Central memory CD4-positive, alpha-beta T cell (primary cell): ENCODE data around the gene ZBTB42.
A peak's percentile ranks its signal among the peaks of the same experiment; 100 is the strongest.
"Not testable (repeated sequence)": the region's sequence is repeated elsewhere in the genome, so short reads cannot be mapped to it uniquely, and the experiment has no call there.

Source experiments
- DNase-seq: peaks from one replicate; pipeline ENCODE4 v3.0.0; 2022

The ZBTB42 gene

DNA sequence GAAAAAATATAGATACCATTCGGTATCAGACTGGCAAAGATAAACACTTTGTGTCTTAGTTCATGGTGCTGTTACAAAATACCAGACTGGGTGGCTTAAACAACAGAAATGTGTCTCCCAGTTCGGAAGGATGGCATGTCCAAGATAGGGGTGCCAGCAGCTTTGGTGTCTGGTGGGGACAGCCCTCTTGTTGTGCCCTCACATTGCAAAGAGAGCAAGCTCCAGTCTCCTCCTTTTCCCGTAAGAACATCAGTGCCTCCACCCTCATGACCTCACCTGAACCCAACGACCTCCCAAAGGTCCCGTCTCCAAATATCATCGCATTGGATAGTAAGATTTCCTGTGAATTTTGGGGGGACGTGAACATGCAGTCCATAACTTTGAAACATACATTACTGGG is 12.4 kb downstream of the ZBTB42 start:
- DNase-seq = no peak

DNA sequence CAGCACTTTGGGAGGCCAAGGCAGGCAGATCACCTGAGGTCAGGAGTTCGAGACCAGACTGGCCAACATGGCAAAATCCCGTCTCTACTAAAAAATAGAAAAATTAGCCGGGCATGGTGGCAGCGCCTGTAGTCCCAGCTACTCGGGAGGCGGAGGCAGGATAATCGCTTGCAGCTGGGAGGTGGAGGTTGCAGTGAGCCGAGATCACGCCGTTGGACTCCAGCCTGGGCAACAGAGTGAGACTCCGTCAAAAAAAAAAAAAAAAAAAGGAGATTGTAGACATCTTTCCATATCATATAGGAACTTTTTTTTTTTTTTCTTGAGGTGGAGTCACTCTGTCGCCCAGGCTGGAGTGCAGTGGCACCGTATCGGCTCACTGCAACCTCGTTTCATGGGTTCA is 13.8 kb downstream of the ZBTB42 start:
- not testable (repeated sequence) for DNase-seq

DNA sequence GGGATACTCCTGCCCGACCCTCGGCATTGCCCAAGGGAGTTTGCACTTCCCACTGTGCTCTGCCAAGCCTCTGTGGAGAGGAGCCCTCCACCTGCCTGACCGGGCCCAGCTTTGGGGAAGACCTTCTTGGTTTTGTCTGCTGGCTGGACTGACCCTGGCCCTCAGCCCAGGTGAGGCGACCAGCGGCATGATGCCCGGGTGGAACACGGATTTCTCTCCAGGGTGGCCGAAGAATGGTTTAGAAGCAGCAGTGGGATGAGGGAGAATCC is 15.6 kb downstream of the ZBTB42 start:
- DNase-seq = no peak

DNA sequence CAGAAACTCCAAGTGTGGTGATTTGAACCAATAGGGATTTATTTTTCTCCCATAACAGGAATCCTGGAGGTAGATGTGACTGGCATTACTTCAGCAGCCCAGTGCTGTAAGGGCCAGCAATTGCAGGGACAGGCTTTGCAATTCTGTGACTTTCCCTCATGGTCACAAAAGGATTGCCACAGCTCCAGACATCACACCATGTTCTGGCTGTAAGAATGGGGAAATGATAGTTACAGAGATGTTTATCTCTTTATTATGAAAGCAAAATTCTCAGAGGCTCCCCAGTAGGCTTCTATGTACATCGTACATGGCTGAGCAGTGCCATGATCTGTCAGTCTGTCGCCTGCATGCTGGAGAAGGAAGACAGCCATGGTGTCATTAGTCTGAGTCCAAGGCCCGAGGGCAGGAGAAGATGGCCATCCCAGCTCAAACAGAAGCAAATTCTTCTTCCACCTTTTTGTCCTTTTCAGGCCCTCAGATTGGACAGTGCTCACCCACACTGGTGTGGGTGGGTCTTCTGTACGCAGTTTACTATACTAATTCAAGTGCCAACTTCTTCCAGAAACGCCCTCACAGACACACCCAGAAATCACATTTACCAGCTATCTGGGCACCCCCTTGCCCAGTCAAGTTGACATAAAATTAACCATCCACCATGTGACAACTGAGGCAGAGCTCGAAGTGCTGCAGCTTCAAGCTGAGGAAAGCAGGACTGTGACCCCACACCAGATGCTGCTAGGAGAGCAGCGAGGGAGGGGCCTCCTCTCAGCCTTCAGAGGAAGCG is 17.2 kb downstream of the ZBTB42 start:
- no peak for DNase-seq

DNA sequence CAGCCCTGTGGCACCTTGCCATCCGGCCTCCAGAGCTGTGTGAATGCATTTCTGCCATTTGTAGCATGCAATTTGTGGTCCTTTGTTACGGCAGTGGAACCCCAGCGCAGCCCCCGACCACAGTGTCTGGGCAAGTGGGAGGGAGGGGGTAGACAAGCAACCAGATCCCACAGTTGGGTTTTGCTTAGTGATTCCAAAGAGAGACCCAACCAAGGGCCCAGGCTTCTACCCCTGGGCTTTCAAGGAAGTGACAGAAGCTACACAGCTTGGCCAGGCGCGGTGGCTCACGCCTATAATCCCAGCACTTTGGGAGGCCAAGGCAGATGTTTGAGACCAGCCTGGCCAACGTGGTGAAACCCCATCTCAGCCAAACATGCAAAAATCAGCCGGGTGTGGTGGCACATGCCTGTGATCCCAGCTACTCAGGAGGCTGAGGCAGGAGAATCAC is 17.8 kb downstream of the ZBTB42 start:
- no peak for DNase-seq

DNA sequence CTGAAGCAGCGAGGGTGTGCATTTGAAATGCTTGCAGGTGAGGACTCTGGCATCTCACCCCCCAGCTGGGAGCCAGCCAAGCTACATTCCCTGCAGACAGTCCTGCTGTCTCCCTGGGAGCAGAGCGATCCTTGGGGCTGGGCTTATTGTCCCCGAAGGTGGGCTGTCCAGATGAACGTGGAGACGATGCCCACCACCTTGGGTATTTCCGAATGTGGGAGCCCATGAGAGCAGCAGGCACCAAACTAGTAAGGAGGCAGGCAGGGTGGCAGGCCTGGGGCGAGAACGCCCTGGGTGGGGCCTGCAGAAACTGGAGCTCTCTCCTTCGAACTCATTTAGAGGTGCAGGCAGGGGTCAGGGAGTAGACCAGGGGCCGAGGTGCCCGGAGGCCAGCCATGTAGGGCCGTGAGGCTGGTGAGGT is 18.5 kb downstream of the ZBTB42 start:
- DNase-seq = no peak

DNA sequence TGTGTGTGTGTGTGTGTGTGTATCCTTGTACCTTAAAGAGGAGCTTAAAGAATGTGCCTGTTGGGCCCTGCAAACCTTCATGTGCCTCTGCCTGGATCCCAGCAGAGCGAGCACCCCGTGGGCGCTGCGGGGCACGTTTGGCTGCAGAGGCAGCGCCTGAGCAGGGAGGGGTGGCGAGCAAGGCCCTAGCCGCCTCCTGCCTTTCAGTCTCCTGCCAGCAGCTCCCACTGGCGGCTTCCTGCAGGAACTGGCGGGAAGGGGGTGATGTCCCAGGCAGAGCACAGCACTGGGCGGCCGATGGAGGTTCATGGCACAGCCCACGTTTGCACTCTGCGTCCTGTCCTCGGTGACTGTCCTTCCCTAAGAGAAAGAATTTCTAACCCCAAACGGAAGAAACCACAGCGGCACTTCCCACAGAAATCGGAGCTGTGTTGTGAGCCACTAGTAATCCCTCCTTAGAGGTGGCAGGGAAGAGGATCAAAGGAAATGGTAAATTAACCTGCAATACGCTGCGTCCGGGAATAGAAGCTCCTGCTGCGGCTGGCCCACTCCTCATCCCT is 19.8 kb downstream of the ZBTB42 start:
- no peak for DNase-seq

DNA sequence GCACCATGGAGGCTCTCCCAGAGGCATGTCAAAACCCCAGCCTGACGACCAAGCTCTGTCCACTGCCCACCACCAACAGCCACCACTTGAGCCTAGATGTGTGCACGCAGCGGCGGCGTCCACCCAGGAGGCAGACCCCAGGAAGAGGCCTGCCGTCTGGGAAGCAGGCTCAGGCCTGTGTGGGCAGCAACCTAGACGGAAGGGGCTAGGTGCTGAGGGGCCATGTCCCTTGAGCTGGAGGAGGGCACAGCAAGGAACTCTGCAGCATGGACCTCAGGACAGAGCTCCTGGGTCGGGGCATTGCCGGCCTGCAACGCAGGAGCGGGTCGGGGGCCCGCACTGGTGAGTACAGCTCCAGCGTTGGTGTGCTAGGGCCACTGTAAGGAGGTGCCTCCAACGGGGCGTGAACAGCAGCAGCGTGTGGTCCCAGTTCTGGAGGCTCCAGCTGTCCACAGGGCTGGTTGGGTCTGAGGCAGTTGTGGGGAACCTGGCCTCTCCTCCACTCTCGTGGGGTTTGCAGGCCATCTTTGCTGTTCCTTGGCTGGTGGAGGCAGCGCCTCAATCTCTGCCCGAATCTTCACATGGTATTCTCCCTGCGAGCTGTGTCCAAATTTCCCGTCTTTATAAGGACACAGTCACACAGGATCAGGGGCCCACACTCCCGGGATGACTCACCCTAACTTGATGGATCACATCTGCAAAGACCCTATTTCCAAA is 20.5 kb downstream of the ZBTB42 start:
- no peak for DNase-seq

DNA sequence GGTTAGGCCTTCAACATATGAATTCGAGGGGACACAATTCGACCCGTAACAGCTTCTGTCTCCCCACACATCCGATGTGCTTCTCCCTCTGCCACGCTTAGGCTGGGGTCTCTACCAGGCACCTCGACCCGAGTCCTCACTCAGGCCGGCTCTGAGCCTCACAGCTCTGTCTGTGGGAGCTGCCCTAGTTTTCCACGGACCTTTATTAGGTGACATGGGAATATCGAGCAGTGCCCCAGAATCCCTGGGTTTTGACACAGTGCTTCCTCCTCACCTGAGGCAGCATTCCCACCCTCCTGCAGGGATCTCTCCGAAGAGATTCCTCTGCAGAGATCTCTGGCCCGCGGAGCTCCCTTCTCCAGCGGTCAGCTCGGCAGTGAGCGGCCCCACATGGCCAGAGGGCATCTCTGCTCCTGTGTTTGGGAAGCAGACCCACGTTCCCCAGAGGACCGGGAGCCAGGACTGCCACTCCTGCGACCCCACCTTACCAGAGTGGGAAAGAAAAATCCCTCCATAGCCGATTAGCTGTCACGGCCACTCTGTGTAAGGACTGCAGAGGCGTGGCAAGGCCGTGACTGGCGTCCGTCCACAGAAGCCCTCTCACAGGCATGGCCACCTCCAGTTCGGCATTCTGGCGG is 21.2 kb downstream of the ZBTB42 start:
- DNase-seq = no peak

DNA sequence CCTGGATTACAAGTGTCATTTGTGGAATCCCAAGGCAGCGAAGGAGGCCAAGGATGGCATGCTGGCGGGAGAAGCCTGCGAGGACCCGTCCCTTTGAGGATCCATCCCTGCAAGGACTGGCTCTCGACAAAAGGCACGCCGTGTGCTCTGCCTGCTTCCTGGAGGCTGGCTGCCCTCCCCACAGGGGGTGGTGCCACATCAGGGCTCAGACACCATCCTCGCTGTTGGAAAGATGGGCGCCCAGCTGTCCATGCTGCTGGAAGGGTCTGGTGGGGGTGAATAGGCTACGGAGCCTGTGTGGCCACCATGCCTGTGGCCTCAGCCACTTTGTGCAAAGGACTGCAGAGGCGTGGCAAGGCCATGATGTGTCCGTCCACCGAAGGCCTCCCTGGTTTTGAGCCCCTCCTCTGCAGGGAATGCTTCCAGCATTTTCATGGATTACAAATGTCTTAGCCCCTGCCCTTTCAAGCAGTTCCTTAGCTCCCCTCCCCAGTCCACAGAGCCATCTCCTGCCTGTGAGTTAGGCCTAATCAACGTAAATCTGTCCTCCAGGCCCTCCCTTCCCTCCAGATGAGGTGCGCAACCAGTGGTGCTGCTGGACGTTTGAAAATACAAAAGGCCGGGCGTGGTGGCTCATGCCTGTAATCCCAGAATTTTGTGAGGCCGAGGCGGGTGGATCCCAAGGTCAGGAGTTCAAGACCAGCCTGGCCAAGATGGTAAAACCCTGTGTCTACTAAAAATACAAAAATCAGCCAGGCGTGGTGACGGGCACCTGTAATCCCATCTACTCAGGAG is 22.1 kb downstream of the ZBTB42 start:
- no peak for DNase-seq

DNA sequence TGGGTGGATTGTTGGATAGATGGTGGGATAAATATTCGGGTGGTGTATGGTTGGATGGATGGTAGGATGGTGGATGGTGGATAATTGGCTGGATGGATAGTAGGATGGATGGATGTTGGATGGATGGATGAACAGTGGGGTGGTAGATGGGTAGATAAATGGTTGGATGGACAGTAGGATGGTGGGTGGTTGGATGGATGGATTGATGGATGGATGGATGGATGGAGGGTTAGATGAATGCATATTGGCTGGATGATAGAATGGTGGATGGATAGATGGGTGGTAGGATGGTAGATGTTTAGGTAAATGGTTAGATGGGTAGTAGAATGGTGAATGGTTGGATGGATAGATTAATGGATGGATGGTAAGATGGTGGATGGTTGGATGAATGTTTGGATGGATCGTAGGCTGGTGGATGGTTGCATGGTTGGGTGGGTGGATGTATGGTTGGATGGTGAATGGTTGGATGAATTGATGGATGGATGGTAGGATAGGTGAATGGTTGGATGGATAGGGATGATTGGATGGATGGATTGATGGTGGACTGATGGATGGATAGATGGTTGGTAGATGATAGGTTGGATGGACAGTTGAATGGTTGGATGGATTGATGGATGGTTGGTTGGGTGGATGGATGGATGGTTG is 23.6 kb downstream of the ZBTB42 start:
- no peak for DNase-seq

DNA sequence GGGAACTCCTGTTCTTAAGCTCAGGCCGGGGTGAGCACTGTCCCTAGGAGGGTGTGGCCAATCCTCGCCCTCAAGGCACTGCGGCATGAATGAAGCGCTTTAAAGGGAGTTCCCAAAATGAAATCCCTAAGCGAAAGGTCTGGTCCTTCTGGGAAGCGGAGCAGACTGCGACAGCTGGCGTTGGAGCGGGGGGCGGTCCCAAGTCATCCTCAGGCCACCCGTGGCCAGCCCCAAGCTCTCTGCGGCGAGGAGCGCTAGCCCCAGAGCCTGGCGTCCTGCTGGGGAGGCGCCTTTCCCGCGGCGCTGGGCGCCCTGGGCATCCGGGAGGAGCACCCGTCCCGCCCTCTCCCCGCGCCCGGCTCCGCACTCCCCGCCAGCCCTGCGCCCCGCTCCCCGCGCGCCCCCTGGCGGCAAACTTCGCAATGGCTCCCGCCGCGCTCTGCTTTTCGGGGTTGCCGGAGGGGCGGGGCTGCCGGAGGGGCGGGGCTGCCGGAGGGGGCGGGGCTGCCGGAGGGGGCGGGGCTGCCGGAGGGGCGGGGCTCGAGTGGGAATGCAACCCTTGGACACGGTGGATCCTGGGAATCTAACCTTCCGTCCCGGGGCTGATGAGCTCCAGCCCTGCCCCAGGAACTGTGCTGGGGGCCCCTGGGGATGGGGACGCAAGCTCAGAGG is 25.4 kb downstream of the ZBTB42 start:
- DNase-seq = peak; percentile 89

DNA sequence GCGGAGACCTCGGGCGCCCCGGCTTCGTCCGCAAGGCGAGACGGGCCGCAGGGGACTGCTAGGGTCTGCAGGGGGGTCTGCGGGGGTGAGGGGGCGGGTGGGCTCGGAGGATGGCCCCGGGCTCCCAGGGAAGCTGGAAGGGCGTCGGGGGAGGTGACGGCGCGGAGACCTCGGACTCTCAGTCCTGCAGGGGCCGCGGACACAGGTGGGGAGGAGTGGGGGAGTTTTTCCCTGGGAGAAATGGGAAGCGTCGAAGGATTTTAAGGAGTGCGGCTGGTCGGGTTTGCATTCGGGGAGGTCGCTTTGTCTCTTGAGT is 25.9 kb downstream of the ZBTB42 start:
- DNase-seq = peak; percentile 5

DNA sequence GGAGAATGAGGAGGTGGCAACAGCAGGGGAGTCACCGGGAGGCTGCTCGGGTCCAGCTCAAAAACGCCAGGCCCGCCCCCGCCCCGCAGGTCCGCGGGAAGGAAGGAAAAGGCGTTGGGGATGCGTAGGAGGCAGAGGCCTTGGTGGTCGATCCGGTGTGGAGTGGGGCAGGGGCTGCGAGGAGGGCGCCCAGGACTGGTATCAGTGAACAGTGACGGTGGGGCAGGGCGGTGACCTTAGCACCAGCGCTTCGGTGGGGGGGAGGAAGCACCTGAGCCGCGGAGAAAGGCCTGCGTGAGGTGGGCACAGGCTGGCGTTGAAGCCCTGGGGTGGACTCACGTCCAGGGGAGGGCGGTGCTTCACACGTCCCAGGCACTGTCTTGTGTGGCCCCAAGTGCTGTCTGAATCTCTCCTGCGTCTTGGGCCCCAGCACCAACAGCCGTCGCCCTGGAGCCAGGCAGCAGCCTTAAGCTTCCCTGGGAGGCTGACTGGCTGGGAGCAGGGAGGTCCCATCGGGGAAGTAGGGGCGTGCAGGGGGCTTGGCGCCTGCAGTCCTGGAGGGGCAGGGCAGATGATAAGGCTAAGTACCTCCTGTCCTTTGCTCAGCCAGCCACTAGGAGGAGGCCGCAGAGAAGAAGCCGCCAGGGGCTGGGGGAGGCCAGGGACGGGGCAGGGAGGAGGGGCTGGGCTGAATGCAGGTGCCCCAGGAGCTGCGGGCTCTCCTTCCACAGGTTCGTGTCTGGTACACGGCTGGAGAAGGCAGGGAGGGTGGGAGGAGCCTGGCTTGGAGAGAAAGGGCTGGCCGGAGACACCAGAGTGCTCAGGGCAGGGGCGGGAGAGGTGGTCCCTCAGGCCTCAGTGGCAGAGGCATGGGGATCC is 26.5 kb downstream of the ZBTB42 start:
- DNase-seq = peak; percentile 39

DNA sequence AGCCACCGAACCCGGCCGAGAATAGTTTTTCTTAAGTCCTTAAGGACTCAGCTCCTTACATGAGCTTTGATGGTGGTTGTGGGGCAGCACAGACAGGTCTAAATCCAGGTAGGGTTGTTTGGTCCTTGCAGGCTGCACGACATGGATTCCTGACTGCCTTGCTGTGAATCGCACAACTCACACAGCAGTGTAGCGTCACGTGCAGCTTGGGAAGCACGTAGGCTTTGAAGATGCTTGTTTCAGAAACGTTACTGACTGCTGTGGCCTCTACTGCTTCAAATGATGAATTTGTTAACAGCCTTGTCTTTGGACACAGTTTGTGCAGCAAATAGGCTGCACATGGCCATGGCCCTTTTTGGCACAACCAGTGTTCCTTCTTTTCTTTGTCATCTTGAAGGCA is 29.9 kb downstream of the ZBTB42 start:
- no peak for DNase-seq

DNA sequence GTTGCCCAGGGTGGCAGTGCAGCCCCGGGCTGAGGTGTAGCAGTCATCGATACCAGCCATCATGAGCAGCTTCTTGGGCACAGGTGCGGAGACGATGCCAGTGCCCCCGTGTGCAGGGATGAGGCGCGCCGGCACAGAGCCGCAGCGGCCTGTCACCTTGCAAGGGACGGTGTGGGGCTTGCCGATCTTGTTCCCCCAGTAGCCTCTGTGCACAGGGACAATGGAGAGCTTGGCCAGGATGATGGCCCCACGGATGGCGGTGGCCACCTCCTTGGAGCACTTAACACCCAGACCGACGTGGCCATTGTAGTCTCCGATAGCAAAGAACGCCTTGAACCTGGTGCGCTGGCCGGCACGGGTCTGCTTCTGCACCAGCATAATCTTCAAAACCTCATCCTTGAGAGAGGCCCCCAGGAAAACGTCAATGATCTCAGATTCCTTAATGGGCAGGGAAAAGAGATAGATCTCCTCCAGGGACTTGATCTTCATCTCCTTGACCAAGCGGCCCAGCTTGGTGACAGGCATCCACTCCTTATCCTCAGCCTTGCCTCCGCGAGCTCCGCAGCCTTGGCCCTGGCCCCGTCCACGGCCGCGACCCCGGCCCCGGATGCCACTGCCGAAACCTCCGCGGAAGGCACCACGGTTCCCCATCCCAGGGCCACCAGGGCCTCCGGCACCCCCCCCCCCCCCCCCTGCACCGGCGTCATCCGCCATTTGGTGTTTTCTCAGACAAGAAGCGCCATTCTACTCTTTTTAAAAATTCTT is 35.5 kb downstream of the ZBTB42 start:
- not testable (repeated sequence) for DNase-seq

DNA sequence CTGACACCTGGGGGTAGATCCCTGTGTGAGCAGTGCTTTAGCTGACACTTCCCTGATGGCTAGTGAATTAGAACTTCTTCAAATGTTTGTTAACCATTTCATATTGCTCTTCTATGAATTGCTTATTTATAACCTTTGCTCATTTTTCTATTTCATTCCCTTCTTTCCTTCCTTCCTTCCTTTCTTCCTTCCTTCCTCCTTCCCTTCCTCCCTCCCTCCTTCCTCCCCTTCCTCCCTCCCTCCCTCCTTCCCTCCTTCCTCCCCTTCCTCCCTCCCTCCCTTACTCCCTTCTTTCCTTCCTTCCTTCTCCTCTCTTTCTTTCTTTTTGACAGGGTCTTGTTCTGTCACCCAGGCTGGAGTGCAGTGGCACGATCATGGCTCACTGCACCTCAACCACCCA is 40.8 kb downstream of the ZBTB42 start:
- no peak for DNase-seq

DNA sequence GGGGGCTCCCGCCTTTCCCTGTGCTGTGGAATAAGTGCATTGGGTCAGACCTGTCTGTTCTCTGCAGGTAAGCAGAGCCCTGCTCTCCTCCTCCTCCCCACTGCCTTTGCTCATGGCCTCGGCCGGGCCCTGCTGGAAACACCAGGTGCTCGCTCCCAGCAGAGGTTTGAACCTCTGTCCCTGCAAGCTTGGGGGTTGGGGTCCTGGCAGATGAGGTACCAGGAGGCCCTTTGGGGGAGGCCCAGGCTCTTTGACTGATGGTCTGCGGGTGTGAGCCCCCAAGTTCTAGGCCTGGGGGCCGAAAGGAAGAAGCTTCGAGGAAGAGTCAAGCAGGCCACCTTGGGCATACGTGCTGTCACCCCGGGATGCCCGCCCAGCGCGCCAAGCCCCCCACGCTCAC is 42.1 kb downstream of the ZBTB42 start:
- no peak for DNase-seq

DNA sequence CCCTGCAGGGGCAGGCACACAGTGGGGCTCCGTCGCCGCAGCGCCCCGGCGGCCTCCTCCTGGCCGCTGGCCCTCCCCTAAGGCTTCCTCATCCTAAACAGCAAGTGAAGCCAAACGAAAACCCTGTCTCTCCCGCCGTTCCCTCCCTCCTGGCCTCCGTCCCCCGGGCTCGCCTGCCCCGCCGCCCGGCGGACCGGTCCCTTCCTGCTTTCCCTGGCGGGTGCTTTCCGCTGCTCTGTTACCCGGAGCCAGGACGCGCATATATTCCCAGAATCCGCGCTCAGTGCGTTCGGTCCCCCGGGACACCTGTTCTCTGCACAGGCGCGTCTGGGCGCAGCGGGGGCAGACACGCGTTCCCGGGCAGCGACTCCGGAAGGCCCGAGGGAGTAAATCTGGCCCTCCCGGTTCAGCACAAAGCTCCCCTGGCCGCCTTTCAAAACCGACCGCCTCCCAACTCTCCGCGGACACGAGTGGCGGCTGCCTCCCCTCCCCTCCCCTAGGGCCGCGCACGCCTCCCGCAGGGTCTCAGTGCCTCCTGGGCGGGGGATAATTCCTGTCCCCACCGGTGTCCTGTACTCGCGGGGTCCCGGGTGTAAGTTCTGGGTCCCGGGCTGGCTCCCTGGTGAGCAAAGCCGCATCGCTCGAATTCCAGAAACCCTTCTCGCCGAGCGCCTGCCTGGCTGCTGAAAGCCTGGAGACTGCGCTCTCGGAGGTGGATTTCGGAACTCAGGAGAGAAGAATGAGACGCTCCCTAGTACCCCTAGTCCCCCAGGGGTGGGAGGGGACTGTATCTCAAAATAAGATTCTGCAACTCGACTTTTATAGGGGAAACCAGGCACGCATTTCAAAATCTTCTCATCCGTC is 42.8 kb downstream of the ZBTB42 start:
- no peak for DNase-seq
